Body of pancreas (tissue), 4 donors: ENCODE results near the gene NLGN2. TPM values are rescaled to one million over a fixed set of nuclear protein-coding genes. Genes with fewer than 3 reads are reported as not detected.

Experiments
- ATAC-seq: fragments of 150-250 bp; one replicate; pipeline ENCODE4 v1.9.1; 2016
- DNase-seq, 4 donors: peaks; one replicate each; pipeline ENCODE4 v3.0.0-alpha.2; 2019
- H3K27ac ChIP-seq, 4 donors: fragments of 200-600 bp; sonication (generic); 1 replicate in 3 of 4; 2 replicates in 1 of 4; pipeline versions ENCODE4 v1.5.1 to v1.6.1; 2016 to 2019; ENCODE audit warnings: mild to moderate bottlenecking in 1 of 4, mixed read lengths in 1 of 4, moderate library complexity in 1 of 4
- H3K27me3 ChIP-seq, 2 donors: fragments of 200-600 bp; sonication (generic); one replicate each; pipeline ENCODE4 v1.6.0; 2016; ENCODE audit warnings: mild to moderate bottlenecking in 1 of 2
- H3K36me3 ChIP-seq, 2 donors: fragments of 200-600 bp; sonication (generic); replicated peaks in 1 of 2; 2 replicates each; pipeline ENCODE4 v1.5.1; 2016; ENCODE audit warnings: low read depth in 2 of 2; ENCODE audit not compliant: insufficient read depth in 1 of 2
- H3K4me1 ChIP-seq: fragments of 200-600 bp; sonication (generic); one replicate; pipeline ENCODE4 v1.6.0; 2016
- H3K4me3 ChIP-seq, 2 donors: fragments of 200-600 bp; sonication (generic); 1 replicate in 1 of 2; 2 replicates in 1 of 2; pipeline ENCODE4 v1.5.1; 2016 to 2019
- H3K9me3 ChIP-seq, 3 donors: fragments of 200-600 bp; sonication (generic); 1 replicate in 2 of 3; 2 replicates in 1 of 3; pipeline ENCODE4 v1.5.1; 2016
- CTCF ChIP-seq, 7 experiments: fragments of 450-650 bp in 4 of 7; fragments of 200-600 bp in 3 of 7; sonication (generic) in 3 of 7; IDR thresholded peaks; one replicate each; pipeline ENCODE4 v1.5.1; 2016 to 2019; ENCODE audit warnings: antibody characterized with exemption in 7 of 7
- POLR2A ChIP-seq, 3 donors: fragments of 450-650 bp; IDR thresholded peaks; one replicate each; pipeline ENCODE4 v1.6.1; 2016; ENCODE audit warnings: antibody characterized with exemption in 3 of 3, mild to moderate bottlenecking in 2 of 3
- WGBS, 2 donors: methylation state at CpG; one replicate each; pipeline ENCODE4 v1.1.5; 2017; 5-methylcytosine and 5-hydroxymethylcytosine counted together
- intact Hi-C: fragments of 100-400 bp; cut with DNase I; formaldehyde crosslinking; loops from one replicate; pipeline ENCODE4 v1.15.1; 2023
- total RNA-seq, 2 donors: library from RNA; depleted of rRNA; stranded (reverse); fragments of >200 nt; gene quantifications; one replicate each; pipeline ENCODE4 v1.1.0, GENCODE V29; 2016

The NLGN2 gene
- total RNA-seq, 2 donors from 2014 or later: 5.2 to 6.3 TPM

GRCh38 chr17:7432296-7432695 is 24.7 kb downstream of the NLGN2 start:
- TF ChIP-seq CTCF (IDR thresholded peaks at IDR 0.05) (no peak), POLR2A (IDR thresholded peaks at IDR 0.05) (no peak)

GRCh38 chr17:7435676-7436555 is 28.3 kb downstream of the NLGN2 start:
- DNase-seq: peak; percentile 56 to 62 (median 57)
- Histone ChIP-seq H3K9me3 (no peaks in the 10 kb centered on the region), H3K27ac (peak overlapping the region; percentile 80 to 94 (median 90)), H3K4me1 (peaks cover 48% of the 10 kb centered on the region), H3K27me3 (no peaks in the 10 kb centered on the region), H3K4me3 (peak overlapping the region; percentile 25 to 32), H3K36me3 (no peaks in the 10 kb centered on the region)
- intact Hi-C loops: no loop called here
- WGBS, 2 donors: 5 to 7% methylated on average over 8 to 46 of the region's 49 CpGs
- TF ChIP-seq CTCF (IDR thresholded peaks at IDR 0.05) (peak in 2 of 7 experiments; percentile 3 to 27), POLR2A (IDR thresholded peaks at IDR 0.05) (peak in 2 of 3 donors; percentile 8 to 32)
- peak; percentile 9 for ATAC-seq

More at GRCh38 chr17:7432296-7432695, 24.7 kb downstream of the NLGN2 start:
- DNase-seq (no peak), ATAC-seq (no peak)
- no peaks in the 10 kb centered on the region for H3K9me3 ChIP-seq
- WGBS, 2 donors: 88 to 90% methylated on average over 11 of the region's 11 CpGs
- H3K4me3 ChIP-seq: no peak overlapping the region
- intact Hi-C loops: no loop called here
- no peaks in the 10 kb centered on the region for H3K27me3 ChIP-seq
- peaks cover 19% of the 10 kb centered on the region for H3K4me1 ChIP-seq
- no peak overlapping the region for H3K27ac ChIP-seq
- no peaks in the 10 kb centered on the region for H3K36me3 ChIP-seq

- WGBS, 2 donors: 5 to 44% methylated on average over 4 to 92 of the region's 92 CpGs
- Histone ChIP-seq H3K36me3 (no peaks in the 10 kb centered on the region), H3K9me3 (no peaks in the 10 kb centered on the region), H3K4me1 (peaks cover 49% of the 10 kb centered on the region), H3K4me3 (no peak overlapping the region), H3K27me3 (no peaks in the 10 kb centered on the region), H3K27ac (peak overlapping the region; percentile 80 to 94 (median 90))
- peak; percentile 75 for ATAC-seq
- intact Hi-C loops: no loop called here
- TF ChIP-seq POLR2A (IDR thresholded peaks at IDR 0.05): peak; percentile 72 to 90 (median 89)
- peak; percentile 82 to 99 (median 91) for TF ChIP-seq CTCF (IDR thresholded peaks at IDR 0.05)
- DNase-seq: peak; percentile 90 to 93 (median 91)
Observed at GRCh38 chr17:7436556-7437368, 29.1 kb downstream of the NLGN2 start.

GRCh38 chr17:7437369-7437863 is 29.8 kb downstream of the NLGN2 start:
- 25 to 72% methylated on average over 8 to 27 of the region's 31 CpGs for WGBS, 2 donors
- H3K27ac ChIP-seq: peak overlapping the region; percentile 80 to 94 (median 90)
- DNase-seq (no peak), ATAC-seq (no peak)
- no peaks in the 10 kb centered on the region for H3K36me3 ChIP-seq
- no peak overlapping the region for H3K4me3 ChIP-seq
- TF ChIP-seq POLR2A (IDR thresholded peaks at IDR 0.05) (no peak), CTCF (IDR thresholded peaks at IDR 0.05) (no peak)
- intact Hi-C loops: no loop called here
- no peaks in the 10 kb centered on the region for H3K27me3 ChIP-seq
- peaks cover 49% of the 10 kb centered on the region for H3K4me1 ChIP-seq
- no peaks in the 10 kb centered on the region for H3K9me3 ChIP-seq
